HG03575 (cell line): ENCODE data around the gene SIN3B.

Source experiments
- ATAC-seq: cut with Tn5 transposase; IDR thresholded peaks from one replicate; pipeline ENCODE4 v1.9.1; 2021; ENCODE audit not compliant: unreplicated experiment, insufficient number of reproducible peaks, low FRiP score; ENCODE audit errors: extremely low read depth

Gene SIN3B

DNA sequence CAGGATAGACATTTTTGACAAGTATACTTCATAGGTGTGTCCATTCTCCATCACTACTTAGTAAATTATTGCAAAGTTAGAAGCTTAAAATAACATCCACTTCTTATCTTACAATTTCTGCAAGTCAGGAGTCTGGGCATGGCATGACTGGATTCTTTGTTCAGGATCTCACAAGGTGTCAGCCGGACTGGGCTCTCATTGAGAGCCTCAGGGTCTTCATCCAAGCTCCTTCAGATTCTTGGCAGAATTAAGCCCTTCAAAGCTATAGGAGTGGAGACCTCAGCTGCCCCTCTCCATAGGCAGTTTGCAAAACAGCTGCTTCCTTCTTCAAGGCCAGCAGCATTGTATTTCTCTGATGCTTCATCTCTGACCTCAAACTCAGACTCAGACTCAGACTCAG, 9.1 kb upstream of the SIN3B start:
- ATAC-seq, result no peak

DNA sequence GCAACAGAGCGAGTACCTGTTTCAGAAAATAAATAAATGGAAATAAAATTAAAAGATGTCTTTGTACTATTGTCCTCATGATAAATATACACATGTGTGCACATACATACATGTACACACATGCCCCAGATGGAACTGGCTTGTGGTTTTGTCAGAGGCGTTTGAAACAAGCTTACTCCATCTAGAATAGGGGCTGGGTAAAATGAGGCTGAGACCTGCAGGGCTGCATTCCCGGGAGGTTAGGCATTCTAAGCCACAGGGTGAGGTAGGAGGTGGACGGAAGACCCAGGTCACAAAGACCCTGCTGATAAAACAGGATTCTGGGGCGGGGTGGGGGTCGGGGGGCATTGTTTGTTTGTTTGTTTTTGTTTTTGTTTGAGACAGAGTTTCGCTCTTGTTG, 8.1 kb upstream of the SIN3B start:
- no peak for ATAC-seq

DNA sequence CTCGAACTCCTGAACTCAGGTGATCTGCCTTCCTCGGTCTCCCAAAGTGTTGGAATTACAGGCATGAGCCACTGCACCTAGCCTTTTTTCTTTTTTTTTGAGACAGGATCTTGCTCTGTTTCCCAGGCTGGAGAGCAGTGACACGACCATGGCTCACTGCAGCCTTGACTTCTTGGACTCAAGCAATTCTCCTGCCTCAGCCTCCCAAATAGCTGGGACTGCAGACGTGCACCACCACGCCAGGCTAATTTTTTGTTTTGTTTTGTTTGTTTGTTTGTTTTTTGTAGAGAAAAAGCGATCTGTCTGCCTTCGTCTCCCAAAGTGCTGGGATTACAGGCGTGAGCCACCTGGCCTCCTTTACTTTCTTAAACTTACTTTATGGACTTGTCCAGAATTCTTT, 6.5 kb upstream of the SIN3B start:
- ATAC-seq, result no peak

DNA sequence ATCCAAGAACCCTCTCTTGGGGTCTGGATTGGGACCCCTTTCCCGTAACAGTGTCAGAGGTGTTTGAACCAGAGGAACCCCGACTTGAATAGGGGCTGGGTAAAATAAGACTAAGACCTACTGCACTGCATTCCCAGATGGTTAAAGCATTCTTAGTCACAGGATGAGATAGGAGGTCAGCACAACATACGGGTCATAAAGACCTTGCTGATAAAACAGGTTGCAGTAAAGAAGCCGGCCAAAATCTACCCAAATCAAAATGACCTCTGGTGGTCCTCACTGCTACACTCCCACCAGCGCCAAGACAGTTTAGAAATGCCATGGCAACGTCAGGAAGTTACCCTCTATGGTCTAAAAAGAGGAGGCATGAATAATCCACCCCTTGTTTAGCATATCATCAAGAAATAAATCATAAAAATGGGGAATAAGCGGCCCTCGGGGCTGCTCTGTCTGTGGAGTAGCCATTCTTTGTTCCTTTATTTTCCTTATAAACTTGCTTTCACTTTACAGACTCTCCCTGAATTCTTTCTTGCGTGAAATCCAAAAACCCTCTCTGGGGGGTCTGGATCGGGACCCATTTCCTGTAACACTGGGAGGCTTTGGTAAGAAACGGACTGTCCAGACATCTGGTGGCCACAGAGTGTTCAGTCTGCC, 4.4 kb upstream of the SIN3B start:
- no peak for ATAC-seq

DNA sequence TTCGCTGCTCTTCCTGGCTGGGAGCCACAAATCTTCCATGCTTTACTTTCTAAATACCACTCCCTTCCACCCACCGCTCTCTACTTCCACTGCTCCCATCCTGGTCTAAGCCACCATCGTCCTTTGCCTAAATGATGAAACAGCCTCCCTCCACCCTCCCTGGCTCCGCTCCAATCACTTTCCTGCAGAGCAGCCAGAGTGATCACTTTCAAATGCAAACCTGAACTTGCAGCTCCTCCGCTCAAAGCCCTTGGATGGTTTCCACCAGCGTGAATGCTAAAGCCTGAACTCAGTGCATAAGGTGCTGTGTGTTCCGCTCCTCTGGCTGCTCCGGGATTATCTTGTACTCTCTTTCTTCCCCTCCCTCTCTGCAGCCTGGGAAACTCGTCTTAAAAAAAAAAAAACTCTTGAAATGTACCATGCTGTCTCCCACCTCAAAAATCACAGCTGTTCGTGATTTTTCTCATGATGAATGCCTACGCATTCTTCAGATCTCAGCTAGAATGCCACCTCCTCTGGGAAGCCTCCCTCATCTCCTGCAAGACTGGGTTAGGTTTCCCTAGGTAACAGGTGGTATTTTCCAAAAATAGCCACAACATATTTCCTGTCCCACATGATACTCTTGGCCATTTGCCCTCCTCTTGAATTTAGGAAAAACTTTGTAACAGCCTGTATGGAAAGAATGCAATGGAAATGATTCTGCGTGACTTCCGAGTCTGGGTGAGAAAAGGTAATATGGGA, 3.7 kb upstream of the SIN3B start:
- ATAC-seq, result no peak

DNA sequence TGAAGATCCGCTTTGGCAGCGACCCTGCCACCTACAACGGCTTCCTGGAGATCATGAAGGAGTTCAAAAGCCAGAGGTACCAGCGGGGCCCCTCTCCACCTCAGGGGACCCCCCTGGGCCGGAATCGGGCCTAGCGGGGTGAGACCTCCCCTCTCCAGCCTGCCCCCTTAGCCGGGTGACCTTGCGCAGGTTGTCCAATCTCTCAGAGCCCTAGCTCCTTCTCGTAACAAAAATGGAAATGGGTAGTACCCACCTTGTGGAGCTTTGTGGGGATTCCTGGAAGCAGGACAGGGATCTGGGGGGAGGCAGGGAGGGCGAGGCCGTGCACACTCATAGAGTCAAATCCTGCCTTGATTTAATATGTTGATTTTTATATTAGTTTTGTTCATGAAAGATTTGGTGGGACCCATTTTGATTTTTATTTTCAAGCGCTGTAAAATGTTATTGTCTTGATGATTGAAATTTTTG, 658 bp downstream of the SIN3B start:
- ATAC-seq, result no peak

DNA sequence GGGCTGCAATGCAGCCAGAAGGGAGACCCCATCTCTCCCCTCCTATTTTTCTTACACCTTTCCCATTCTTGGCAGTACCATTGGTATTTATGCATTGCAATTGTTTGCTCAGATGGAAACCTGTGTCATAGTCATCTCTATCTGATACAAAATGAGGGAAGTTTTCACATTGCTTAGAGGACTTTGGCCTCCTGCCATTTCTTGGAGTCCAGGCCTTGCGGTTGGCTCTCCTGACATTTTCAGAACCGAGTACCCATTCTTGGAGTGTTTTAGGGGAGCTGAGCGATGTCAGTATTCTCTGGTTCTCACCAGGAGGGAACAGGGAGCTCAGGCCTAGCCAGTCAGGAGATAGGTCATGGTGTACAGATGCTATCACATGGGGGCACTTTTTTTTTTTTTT, 1.5 kb downstream of the SIN3B start:
- no peak for ATAC-seq

DNA sequence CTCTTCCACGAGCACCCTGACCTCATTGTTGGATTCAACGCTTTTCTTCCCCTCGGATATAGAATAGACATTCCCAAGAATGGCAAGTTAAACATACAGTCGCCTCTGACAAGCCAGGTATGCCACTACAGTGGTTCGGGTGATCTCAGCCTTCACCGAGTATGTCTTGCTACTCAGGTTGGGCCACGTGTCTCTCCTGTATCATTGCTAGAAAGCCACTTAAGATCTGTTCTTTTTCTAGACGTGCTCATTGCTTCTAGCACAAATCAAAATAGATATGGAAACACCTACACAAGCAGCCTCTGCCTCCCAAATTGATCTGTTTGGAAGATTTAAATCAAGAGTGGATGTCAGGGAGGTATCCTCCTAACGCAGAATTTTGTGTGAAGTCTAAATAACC, 2.3 kb downstream of the SIN3B start:
- ATAC-seq, result no peak

DNA sequence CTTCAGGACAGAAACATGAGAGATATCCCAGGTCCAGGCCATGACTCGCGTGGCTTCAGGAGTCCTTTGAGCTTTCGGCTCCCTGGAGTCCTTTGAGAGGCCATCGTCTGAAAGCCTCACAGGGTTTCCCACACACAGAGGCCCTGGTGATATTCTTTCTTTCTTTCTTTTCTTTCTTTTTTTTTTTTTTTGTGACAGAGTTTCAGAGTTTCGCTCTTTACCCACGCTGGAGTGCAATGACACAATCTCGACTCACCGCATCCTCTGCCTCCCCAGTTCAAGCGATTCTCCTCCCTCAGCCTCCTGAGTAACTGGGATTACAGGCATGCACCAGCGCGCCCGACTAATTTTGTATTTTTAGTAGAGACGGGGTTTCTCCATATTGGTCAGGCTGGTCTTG, 5.5 kb downstream of the SIN3B start:
- ATAC-seq, result no peak

DNA sequence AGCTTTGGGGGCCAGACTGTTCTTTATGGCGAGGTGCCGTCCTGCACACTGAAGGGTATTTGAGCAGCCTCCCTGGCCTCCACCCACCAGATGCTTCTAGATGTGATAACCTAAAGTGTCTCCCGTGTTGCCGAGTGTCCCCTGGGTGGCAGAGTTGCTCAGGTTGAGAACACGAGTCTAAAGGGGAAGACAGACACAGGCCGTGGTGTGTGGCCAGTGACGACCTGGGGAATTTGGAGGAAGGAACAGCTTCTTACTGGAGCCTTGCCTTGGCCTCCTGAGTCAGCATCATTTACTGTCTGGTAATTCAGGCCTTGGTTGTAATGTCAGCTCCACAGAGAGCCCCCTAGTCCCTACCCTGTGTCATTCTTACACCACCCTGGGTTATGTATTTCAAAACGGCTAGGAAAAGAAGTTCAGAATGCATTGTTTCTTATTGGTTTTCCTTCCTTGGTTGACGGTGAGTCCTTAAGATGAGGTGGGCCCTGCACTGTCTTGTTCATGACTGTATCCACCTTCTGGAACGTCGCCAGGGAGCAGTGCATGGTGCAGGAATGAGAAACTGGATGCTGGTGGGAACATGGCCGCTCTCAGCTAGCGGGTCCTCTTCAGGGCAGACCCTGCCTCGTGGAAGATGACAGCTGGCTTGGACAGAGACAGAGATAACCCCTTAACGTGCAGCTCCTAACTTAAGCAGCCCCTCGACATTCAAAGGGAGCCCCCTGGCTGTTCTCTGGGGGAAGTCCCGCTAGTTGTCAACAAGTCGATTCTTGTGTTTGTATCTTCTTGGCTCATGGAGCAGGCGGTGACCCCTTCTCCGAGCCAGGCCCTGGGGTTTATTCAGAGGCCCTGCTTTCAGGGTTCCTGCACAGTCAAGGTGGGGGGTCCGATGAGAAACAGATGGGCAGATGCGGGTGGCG, 7.2 kb downstream of the SIN3B start:
- no peak for ATAC-seq

DNA sequence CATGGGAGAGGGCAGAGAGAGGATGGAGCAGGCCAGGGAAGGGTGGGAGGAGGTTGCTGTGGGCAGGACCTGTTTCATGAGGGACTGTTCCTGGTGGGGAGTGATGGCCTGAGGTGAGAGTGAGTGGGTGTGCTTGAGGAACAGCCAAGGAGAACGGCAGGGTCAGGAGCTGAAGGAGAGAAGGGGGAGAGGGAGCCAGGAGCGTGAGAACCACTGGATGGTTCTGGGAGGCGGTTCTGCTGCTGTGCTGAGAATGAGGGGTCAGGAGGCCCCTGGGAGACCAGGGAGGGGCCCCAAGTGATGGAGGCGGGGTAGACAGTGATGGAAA, 7.8 kb downstream of the SIN3B start:
- no peak for ATAC-seq

DNA sequence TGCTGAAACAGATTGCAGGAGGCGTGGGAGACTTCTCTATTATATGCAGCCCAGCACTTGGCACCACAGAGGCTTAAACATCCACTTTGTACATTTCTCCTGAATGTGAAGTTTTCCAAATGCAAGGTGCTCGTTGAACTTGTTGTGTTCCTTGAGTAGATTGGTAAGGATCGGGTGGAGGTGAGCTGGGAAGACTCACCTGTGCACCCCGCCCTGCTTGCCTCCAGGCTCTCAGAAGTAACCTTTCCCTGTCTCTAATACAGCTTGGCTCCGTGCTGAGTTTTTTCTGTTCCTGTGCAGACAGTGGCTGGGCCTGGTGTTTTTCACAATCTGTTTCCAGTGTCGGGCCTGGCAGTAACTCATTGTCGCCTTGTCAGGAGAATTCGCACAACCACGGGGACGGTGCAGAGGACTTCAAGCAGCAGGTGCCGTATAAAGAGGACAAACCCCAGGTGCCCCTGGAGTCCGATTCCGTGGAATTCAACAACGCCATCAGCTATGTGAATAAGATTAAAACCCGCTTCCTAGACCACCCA, 12.3 kb downstream of the SIN3B start:
- no peak for ATAC-seq

DNA sequence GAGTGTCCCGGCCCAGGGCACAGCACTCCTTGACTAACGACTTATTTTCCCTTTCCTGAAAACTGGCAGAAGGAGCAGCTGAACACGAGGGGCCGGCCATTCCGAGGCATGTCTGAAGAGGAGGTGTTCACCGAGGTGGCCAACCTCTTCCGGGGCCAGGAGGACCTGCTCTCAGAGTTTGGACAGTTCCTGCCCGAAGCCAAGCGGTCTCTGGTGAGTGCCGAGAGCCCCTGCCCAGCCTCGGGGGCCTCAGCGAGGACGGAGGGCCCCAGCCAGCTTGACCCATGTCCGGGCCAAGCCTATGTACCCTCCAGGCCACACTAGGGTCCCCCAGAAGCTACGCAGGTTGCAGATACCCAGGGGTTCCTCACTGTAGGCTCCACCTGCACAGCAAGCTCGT, 17.7 kb downstream of the SIN3B start:
- ATAC-seq, result no peak

DNA sequence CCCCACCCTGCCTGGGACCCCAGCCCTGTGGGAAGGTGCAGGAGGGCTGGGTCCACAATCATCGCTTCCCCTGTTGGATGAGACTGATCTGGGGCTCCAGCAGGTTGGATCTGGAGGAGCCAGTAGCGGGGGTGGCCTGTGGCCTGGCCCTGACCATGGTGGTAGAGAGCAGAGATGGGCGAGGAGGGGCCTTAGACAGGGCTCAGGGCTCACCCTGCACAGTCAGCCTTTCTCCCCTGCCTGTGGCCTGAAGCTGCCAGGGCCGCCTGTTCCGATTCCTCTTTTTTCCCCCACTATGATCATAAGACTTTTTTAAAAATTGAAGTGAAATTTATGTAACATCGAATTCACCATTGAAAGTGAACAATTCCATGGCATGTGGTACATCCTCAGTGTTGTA, 18.2 kb downstream of the SIN3B start:
- no peak for ATAC-seq

DNA sequence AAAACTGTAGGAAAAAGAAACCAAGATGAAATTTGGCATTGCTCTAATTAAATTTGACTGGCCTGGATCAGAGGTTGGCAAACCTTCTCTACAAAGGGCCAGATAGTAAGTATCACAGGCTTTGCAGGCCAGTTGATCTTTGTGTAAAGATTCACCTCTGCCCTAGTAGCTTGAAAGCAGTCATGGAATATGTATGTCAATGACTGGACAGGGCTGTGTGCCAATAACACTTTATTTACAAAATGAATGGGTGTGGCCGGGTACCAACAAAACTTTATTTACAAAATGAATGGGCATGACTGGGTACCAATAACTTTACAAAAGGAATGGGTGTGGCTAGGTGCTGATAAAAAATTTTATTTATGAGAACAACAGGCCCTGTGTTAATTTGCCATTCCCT, 20.0 kb downstream of the SIN3B start:
- no peak for ATAC-seq

DNA sequence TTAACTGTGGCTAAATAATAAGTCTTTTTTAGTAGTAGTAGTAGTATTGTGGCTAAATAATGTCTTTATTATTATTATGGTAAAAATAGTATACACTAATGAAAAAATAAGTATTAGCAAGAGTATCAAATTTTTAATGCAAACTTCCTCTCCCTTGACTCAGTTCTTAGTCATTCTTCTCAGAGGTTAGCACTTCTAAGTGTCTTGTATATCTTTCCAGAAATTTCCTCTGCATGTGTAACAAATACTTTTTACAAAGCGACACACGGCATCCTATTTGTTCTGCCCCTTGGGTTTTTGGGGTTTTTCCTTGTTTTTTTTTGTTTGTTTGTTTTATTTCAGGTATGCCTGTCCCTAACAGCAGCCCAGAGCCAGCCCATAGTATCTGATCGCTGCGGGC, 20.9 kb downstream of the SIN3B start:
- ATAC-seq, result no peak

DNA sequence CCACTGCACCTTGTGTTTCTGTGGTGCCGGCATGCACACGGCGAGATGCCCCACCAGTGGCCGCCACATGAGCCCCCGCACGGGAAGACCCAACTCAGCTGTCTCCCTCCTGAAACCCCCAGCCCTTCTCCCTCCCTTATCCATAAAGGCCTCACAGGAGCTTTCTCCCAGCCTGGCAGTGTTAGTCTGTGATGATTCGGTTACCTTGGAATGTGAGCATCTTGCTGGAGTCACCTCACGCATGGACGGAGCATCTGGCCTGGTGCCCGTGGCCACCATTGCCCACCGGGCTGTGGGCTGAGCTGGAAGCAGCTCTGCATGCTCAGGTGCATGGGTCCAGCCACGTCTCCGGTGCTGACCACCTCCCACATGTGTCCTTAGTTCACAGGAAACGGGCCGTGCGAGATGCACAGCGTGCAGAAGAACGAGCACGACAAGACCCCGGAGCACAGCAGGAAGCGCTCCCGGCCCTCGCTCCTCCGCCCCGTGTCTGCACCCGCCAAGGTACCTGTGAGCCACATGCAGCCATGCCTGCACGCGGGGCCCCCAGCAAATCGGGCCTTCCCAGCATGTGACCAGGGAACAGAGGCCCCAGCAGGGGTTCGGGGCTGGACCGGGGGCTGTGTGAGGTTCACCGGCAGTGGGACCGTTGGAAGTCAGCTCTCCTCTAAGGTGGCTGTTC, 22.0 kb downstream of the SIN3B start:
- no peak for ATAC-seq

DNA sequence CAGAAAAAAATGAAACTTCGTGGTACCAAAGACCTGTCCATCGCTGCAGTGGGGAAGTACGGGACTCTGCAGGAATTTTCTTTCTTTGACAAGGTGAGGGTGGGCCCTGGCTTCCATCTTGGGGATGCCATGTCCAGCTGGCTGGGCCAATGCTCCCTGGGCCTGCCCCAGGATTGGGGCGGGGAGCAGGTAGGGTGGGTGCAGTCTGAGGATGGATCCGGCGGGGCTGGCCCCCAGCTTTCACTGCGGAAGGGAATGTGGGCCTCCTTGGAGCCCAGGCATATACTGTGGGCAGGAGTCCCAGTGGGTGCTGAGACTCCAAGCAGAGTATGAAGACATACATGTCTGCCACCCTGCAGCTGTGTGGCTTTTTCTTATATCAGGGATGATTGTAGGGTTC, 23.9 kb downstream of the SIN3B start:
- no peak for ATAC-seq

DNA sequence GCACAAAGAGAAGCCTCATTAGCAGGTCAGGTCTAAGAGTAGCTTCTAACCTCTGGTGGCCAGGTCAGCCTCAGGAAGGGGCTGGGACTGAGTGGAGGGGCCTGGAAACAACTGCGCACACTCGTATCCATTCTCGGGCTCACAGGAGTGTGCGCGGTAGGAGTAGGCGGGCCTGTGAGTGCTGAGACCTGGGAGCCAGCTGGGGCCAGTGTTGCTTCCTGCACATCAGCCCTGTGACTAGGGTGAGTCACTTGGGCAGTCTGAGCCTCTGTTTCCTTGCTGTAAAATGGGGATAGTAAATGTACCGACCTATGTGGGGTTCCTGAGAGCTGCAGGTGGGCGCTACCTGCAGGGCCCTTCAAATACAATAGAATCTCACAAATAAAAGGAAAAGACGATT, 26.9 kb downstream of the SIN3B start:
- ATAC-seq, result no peak
